GM12873 (cell line): ENCODE results near the gene VWA8.

Experiments
- CTCF ChIP-seq: IDR thresholded peaks from 2 replicates; pipeline ENCODE4 v1.5.1; 2012; ENCODE audit warnings: low read depth, mild to moderate bottlenecking, moderate library complexity, low read length, control low read depth; ENCODE audit not compliant: insufficient read depth; ENCODE audit errors: missing control alignments

The VWA8 gene

GRCh38 chr13:41883147-41883546, 77.8 kb downstream of the VWA8 start:
- TF ChIP-seq CTCF, result no peak

- TF ChIP-seq CTCF, result no peak
Observed at GRCh38 chr13:41880966-41881365, 79.9 kb downstream of the VWA8 start.

GRCh38 chr13:41864658-41865057, 96.3 kb downstream of the VWA8 start:
- no peak for TF ChIP-seq CTCF

GRCh38 chr13:41859565-41859964, 101.3 kb downstream of the VWA8 start:
- TF ChIP-seq CTCF, result no peak

- TF ChIP-seq CTCF, result no peak
Observed at GRCh38 chr13:41858780-41859179, 102.1 kb downstream of the VWA8 start.

- no peak for TF ChIP-seq CTCF
Observed at GRCh38 chr13:41854758-41855157, 106.2 kb downstream of the VWA8 start.

- TF ChIP-seq CTCF, result no peak
Observed at GRCh38 chr13:41851351-41851750, 109.6 kb downstream of the VWA8 start.

GRCh38 chr13:41848435-41849255, 112.3 kb downstream of the VWA8 start:
- TF ChIP-seq CTCF, result no peak
